Neural progenitor cell (in vitro differentiated cells): ENCODE results near the gene S100A4. TPM values are rescaled to one million over a fixed set of nuclear protein-coding genes. Genes with fewer than 3 reads are reported as not detected.

ENCODE experiments used
- DNase-seq: peaks from one replicate; pipeline ENCODE4 v3.0.0-alpha.2; 2016; ENCODE audit warnings: low spot score
- H2AFZ ChIP-seq: fragments of 200-600 bp; sonication (generic); replicated peaks from 2 replicates; pipeline ENCODE4 v1.6.1; 2016; ENCODE audit warnings: antibody characterized with exemption
- H3F3A ChIP-seq: fragments of 200-600 bp; sonication (generic); 2 replicates; pipeline ENCODE4 v1.6.1; 2016; ENCODE audit warnings: antibody characterized with exemption, low read depth
- H3K27ac ChIP-seq: fragments of 200-600 bp; sonication (generic); 2 replicates; pipeline ENCODE4 v1.5.1; 2016; ENCODE audit warnings: mild to moderate bottlenecking
- H3K27me3 ChIP-seq: fragments of 200-600 bp; sonication (generic); 2 replicates; pipeline ENCODE4 v1.6.1; 2016; ENCODE audit warnings: mild to moderate bottlenecking, moderate library complexity
- H3K36me3 ChIP-seq: fragments of 200-600 bp; sonication (generic); 2 replicates; pipeline ENCODE4 v1.5.1; 2016
- H3K4me1 ChIP-seq: fragments of 200-600 bp; sonication (generic); 2 replicates; pipeline ENCODE4 v1.6.1; 2016; ENCODE audit warnings: mixed run types
- H3K4me2 ChIP-seq: fragments of 200-600 bp; sonication (generic); 2 replicates; pipeline ENCODE4 v1.6.1; 2016
- H3K4me3 ChIP-seq: fragments of 200-600 bp; sonication (generic); 2 replicates; pipeline ENCODE4 v1.5.1; 2016
- H3K79me2 ChIP-seq: fragments of 200-600 bp; sonication (generic); 2 replicates; pipeline ENCODE4 v1.6.1; 2016; ENCODE audit warnings: low read depth
- H3K9ac ChIP-seq: fragments of 200-600 bp; sonication (generic); 2 replicates; pipeline ENCODE4 v1.6.1; 2016
- H3K9me3 ChIP-seq: fragments of 200-600 bp; sonication (generic); 2 replicates; pipeline ENCODE4 v1.5.1; 2016; ENCODE audit warnings: low read depth
- H4K20me1 ChIP-seq: fragments of 200-600 bp; sonication (generic); 2 replicates; pipeline ENCODE4 v1.6.1; 2016; ENCODE audit warnings: low read depth
- H3K27ac Mint-ChIP-seq: 3 replicates; pipeline ENCODE4 v1.8.0; 2021; ENCODE audit warnings: mixed read lengths
- H3K27me3 Mint-ChIP-seq: 2 replicates; pipeline ENCODE4 v1.8.0; 2022; ENCODE audit warnings: low read depth, mild to moderate bottlenecking, inconsistent platforms, moderate library complexity, mixed read lengths; ENCODE audit not compliant: insufficient read depth
- H3K36me3 Mint-ChIP-seq: 3 replicates; pipeline ENCODE4 v1.8.0; 2021; ENCODE audit warnings: mixed read lengths
- H3K4me1 Mint-ChIP-seq: 3 replicates; pipeline ENCODE4 v1.8.0; 2021; ENCODE audit warnings: mixed read lengths
- H3K4me3 Mint-ChIP-seq: 3 replicates; pipeline ENCODE4 v1.8.0; 2021; ENCODE audit warnings: mild to moderate bottlenecking, moderate library complexity, mixed read lengths
- H3K9me3 Mint-ChIP-seq: 3 replicates; pipeline ENCODE4 v1.8.0; 2020; ENCODE audit warnings: mixed read lengths
- CTCF ChIP-seq: fragments of 200-600 bp; sonication (generic); IDR thresholded peaks from 2 replicates; pipeline ENCODE4 v1.5.1; 2017; ENCODE audit warnings: antibody characterized with exemption, mild to moderate bottlenecking
- EZH2 ChIP-seq: fragments of 200-600 bp; sonication (generic); IDR thresholded peaks from 2 replicates; pipeline ENCODE4 v1.6.1; 2017; ENCODE audit warnings: antibody characterized with exemption, mild to moderate bottlenecking, moderate library complexity
- EZH2phosphoT487 ChIP-seq: fragments of 200-600 bp; sonication (generic); IDR thresholded peaks from 2 replicates; pipeline ENCODE4 v1.6.1; 2017; ENCODE audit warnings: antibody characterized with exemption
- total RNA-seq: library from RNA; depleted of rRNA; stranded (reverse); fragments of >200 nt; gene quantifications from 2 replicates; pipeline ENCODE4 v1.2.3, GENCODE V29; 2015; ENCODE audit warnings: low replicate concordance

The S100A4 gene
- total RNA-seq, 1 donor from 2014 or later, result 34.3 TPM

DNA sequence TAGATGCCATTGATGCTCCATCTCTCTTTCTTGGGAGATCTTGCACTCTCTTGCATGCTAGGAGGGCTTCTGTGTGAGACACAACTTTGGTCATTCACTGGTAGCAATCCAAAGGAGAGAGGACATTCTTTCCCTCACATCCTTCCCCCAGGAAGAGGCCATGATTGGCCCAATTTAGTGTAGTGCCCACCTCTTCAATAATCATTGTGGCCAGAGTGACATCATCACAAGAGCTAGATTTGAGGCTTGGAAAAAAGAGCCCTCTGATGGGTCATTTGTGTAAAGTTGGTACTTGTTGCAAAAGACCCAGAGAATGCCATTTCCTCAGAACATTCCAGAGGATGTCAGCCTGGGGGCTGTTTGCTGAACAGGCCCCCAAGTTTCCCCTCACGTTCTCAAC, 40.0 kb downstream of the S100A4 start:
- Histone ChIP-seq H3K27ac (no peak overlapping the region), H3K4me2 (no peak overlapping the region), H3K27me3 (no peaks in the 10 kb centered on the region), H3K36me3 (no peaks in the 10 kb centered on the region), H3K9ac (no peak overlapping the region), H3K9me3 (no peaks in the 10 kb centered on the region), H3K79me2 (no peaks in the 10 kb centered on the region), H2AFZ (no peak overlapping the region), H3K4me3 (no peak overlapping the region), H3K4me1 (no peaks in the 10 kb centered on the region), H3F3A (peaks cover 1% of the 10 kb centered on the region), H4K20me1 (no peaks in the 10 kb centered on the region)
- Mint-ChIP-seq H3K9me3 (no peaks in the 10 kb centered on the region), H3K4me1 (peaks cover 11% of the 10 kb centered on the region), H3K27me3 (peaks cover 6% of the 10 kb centered on the region), H3K4me3 (no peak overlapping the region), H3K36me3 (no peaks in the 10 kb centered on the region), H3K27ac (no peak overlapping the region)
- TF ChIP-seq EZH2phosphoT487 (no peak), EZH2 (no peak), CTCF (no peak)
- DNase-seq, result no peak

DNA sequence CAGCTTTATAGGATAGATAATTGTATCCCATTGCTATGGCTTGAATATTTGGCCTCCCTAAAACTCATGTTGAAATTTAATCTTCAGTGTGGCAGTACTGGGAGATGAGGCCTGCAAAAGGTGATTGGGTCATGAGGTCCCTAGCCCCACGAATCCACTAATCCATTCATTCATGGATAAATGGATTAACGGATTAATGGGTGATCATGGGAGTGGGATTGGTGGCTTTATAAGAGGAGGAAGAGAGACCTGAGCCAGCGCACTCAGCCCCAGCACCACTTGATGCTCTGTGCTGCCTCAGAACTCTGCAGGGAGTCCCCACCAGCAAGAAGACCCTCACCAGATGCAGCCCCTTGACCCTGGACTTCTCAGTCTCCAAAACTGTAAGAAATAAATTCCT, 41.8 kb downstream of the S100A4 start:
- no peak for DNase-seq
- no peak overlapping the region for H3K4me2 ChIP-seq
- no peaks in the 10 kb centered on the region for H4K20me1 ChIP-seq
- no peak overlapping the region for H3K27ac ChIP-seq
- no peaks in the 10 kb centered on the region for H3K4me1 ChIP-seq
- no peak overlapping the region for H3K4me3 ChIP-seq
- no peaks in the 10 kb centered on the region for H3K36me3 ChIP-seq
- Mint-ChIP-seq H3K27ac (peak overlapping the region; percentile 19), H3K9me3 (no peaks in the 10 kb centered on the region), H3K27me3 (peaks cover 9% of the 10 kb centered on the region), H3K4me3 (peak overlapping the region; percentile 54), H3K4me1 (peaks cover 11% of the 10 kb centered on the region), H3K36me3 (no peaks in the 10 kb centered on the region)
- TF ChIP-seq EZH2phosphoT487 (no peak), CTCF (no peak), EZH2 (no peak)
- no peaks in the 10 kb centered on the region for H3F3A ChIP-seq
- H3K79me2 ChIP-seq, result no peaks in the 10 kb centered on the region
- H3K9ac ChIP-seq, result no peak overlapping the region
- no peak overlapping the region for H2AFZ ChIP-seq
- H3K9me3 ChIP-seq, result no peaks in the 10 kb centered on the region
- H3K27me3 ChIP-seq, result no peaks in the 10 kb centered on the region

DNA sequence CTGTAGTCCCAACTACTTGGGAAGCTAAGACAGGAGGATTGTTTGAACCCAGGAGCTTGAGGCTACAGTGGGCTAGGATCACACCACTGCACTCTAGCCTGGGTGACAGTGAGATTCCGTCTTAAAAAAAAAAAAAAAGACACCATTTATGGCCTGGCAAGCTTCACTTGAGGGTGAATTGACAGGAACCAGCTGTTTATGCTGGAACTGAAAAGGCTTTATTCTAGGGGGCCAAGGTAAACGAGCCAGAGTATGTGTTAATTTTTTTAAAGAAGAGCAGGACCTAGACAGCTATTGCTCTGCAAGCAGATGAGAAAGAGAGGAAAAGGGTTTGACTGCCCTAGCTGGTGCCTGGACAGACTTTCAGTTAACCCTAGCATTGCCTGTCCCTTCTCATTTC, 46.9 kb downstream of the S100A4 start:
- Histone ChIP-seq H3F3A (no peaks in the 10 kb centered on the region), H3K9ac (no peak overlapping the region), H3K4me1 (no peaks in the 10 kb centered on the region), H3K27me3 (no peaks in the 10 kb centered on the region), H3K36me3 (no peaks in the 10 kb centered on the region), H3K4me2 (no peak overlapping the region), H2AFZ (no peak overlapping the region), H4K20me1 (no peaks in the 10 kb centered on the region), H3K9me3 (no peaks in the 10 kb centered on the region), H3K27ac (no peak overlapping the region), H3K4me3 (no peak overlapping the region), H3K79me2 (no peaks in the 10 kb centered on the region)
- H3K4me1 Mint-ChIP-seq, result peaks cover 4% of the 10 kb centered on the region
- H3K27me3 Mint-ChIP-seq, result peaks cover 7% of the 10 kb centered on the region
- H3K4me3 Mint-ChIP-seq, result no peak overlapping the region
- TF ChIP-seq EZH2 (no peak), CTCF (no peak), EZH2phosphoT487 (no peak)
- no peak for DNase-seq
- H3K27ac Mint-ChIP-seq, result no peak overlapping the region
- no peaks in the 10 kb centered on the region for H3K9me3 Mint-ChIP-seq
- H3K36me3 Mint-ChIP-seq, result no peaks in the 10 kb centered on the region

DNA sequence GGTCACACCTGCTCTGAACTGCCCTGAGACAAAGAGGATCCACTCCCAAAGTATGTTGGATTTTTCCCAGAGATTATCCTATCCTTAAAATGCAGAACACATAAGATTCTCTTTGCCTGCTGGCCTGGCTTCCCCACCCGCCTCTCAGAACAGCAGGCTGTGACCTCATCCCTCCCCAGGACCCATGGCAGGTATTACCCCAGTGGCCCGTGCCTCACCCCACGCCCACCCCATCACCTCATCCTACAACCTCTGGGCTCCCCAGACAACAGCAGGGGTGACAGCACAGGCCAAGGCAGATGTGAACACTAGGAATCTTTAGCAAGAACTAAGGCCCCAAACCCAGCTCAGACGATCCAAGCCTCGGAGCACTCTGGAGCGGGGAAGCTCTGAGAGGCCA, 50.1 kb downstream of the S100A4 start:
- Histone ChIP-seq H3K4me3 (no peak overlapping the region), H3K27ac (no peak overlapping the region), H3K27me3 (no peaks in the 10 kb centered on the region), H3K79me2 (no peaks in the 10 kb centered on the region), H3F3A (peaks cover 2% of the 10 kb centered on the region), H3K36me3 (no peaks in the 10 kb centered on the region), H3K4me2 (no peak overlapping the region), H3K4me1 (peaks cover 5% of the 10 kb centered on the region), H2AFZ (no peak overlapping the region), H4K20me1 (no peaks in the 10 kb centered on the region), H3K9ac (no peak overlapping the region), H3K9me3 (no peaks in the 10 kb centered on the region)
- Mint-ChIP-seq H3K4me1 (peaks cover 8% of the 10 kb centered on the region), H3K27ac (no peak overlapping the region), H3K9me3 (no peaks in the 10 kb centered on the region), H3K36me3 (no peaks in the 10 kb centered on the region), H3K27me3 (peaks cover 9% of the 10 kb centered on the region), H3K4me3 (no peak overlapping the region)
- DNase-seq, result no peak
- no peak for TF ChIP-seq CTCF
- no peak for TF ChIP-seq EZH2
- no peak for TF ChIP-seq EZH2phosphoT487
